DMS153 treated with DMSO at 0.1 percent for 48 hours (cell line): ENCODE measurements around the gene HOXA1.
A peak's percentile ranks its signal among the peaks of the same experiment; 100 is the strongest.

Source experiments
- DNase-seq: peaks from one replicate; lab custom pipeline; 2025; ENCODE audit not compliant: unreplicated experiment; lab: John Stamatoyannopoulos, UW

The HOXA1 gene

DNA sequence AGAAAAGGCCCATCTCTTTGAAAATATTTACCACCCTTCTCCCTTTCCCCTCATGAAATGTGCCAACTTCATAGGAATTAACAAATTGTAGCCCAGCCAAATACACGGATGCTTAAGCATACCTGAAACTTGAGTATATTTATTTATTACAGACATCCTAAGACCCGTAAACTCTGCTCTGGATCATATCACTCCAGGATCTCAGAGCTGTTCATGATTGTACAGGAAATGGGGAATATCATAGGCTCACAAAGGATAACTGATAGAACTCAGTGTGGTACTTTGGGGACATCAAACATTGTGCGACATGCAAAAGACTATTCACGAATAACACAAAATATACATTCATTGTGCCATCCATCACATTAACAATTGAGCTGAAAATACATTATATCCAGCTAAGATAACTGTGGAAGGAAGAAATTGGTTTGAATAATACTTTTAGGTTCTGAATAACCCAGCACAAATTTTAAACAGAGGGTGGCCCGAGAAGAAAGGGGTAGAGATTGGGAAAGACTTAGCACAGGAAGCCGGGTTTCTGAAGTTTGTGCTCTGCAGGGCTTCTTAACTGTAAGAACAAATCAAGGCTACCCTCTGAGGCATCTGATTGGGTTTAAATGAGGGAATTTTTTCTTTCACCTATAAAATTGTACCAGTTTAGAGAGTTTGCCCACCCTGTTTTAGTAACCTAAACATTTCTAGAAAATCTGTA is 2.5 kb downstream of the HOXA1 start:
- DNase-seq = no peak

DNA sequence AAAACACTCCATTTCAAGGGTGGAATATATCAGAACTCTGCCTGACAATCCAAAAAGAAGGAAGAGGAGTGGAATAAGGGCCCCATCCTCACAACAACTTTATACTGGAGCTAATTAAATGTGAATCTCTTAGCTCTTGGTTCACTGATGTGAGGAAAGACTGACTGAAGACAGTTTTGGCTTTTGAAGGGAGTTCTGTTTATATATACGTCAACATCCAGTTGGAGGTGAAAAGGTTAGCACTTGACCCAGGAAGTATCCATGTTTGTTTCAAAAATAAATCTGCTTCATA is 3.0 kb downstream of the HOXA1 start:
- DNase-seq = no peak

DNA sequence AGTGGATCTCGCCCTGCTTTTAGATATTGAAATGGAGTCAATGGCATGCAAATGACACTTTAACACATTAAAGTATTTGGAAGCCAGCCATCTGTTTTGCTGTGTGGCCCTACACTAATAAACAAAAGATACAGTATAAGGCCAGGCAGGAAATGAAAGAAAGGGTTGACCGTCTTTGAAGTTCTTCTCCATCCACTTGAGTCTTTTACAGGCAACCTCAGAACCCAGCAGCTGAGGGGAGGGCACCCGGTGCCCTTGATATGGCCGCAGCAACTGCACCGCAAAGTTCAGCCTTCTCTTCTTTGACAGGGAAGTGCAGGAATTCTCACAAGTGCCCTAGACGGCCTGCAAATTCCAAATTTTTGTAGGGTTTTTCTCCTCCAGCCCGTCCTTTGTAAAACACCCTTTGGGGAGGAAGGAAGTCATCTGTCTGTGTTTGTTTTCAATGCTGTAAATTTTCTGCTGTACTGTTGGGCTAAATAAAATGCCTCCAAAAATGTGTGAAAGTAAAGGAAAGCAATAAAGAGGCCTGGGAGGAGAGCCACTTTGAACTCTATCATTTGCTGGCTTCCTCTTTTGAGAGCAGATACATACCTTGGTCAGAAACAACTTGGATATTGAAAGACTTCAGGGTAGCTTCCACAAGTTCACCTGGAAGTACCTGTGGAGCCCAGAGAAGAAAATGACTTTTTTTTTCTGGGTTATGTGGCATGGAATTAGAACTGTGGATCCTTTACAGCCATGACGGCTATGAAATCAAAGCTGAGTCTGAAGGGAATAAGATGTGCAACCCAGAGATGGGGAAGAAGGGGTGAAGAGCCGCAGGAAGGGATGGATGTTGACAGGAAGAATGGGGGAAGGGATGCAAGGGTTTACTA is 3.6 kb downstream of the HOXA1 start:
- no peak for DNase-seq

DNA sequence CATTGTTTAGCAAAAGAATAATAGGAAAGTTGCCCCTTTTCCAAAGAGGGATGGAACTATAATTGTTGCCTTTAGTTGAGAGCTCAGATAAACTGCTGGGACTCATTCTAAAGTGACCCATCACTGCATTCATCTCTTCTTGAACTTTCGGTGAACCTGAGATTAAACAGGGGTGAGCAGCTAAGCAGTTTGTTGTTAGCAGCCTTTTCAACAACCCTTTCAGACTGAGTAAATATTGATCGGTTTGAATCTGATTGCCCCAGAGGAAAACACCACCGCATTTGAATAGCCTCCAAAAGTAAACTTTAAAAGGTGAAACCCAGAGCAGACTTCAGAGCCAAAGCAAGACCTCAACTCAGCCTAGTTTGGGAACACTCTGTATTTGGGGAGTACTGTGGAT is 4.7 kb downstream of the HOXA1 start:
- no peak for DNase-seq

DNA sequence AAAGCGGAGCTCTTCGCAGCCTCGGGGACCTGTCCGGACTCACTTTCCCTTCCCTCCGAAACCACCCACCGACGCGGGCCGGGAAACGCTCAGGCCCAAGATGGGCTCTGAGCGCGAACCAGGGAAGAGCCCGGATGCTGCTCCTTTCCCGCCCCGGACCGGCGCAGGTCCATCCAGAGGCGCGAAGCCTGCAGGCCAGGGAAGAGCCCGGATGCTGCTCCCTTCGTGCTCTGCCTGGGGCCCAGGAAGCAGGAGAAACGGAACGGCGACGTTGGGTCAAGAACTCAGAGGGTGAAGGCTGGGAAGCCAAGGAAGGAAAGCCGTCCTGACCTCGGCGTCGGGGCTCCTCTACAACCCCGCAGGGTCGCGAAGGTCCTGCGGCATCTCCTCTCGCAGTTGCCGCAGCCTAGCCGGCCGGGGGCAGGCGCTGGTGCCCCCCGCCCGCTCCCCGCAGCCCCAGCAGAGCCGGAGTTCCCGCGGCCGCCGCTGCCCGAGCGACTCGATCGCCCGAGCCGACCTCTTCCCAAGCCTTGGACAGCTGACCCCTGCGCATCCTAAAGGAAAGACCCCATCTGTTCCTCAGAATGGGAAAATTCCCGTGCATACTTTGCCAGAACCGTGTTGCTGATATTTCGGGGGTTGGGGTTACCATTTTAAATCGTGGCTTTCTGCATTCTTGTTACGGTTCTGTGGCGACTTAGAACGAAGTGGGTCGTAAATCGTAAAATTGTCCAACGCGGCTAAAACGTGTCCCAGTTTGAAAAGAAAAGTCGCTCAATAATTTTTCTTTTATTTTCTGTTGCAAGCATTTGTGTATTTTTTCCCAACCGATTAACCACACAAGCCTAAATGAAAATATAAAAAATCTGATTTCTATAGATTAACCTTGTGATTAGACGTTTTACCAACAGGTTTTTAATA is 7.5 kb downstream of the HOXA1 start:
- DNase-seq = no peak

DNA sequence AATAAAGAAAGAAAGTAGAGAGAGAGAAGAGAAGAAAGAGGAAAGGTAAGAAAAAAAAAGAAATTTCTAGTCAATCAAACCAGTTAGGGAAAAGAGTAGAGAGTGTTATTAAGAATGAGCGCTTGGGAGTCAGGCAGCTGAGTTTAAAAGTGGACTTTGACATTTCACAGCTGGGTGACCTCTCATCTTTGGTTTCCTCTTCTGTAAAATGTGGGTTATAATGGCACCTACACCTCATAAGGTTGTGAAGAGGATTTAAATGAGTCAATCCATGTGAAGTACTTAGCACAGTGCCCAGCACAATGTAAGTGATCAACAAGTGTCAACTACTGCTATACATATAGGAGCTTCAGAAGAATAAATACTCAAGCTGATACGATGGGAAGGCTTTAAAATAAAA is 12.2 kb downstream of the HOXA1 start:
- no peak for DNase-seq

DNA sequence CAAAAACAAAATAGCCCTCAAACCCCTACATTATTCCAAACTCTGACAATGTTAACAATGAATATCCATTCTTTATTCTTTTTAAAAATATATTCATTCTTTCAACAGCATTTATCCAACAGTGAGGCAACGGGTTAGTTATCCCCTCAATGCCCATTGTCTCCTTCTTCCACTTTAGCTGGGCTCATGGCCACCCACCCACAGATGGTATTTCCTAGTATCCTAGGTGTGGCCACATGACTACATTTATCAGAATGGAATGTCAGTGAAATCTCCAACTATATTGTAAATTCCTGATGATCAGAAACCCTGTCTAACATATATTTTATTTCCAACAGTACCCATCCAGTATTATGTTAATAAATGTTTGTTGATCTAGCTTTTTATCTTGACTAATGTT is 13.6 kb downstream of the HOXA1 start:
- DNase-seq = no peak

DNA sequence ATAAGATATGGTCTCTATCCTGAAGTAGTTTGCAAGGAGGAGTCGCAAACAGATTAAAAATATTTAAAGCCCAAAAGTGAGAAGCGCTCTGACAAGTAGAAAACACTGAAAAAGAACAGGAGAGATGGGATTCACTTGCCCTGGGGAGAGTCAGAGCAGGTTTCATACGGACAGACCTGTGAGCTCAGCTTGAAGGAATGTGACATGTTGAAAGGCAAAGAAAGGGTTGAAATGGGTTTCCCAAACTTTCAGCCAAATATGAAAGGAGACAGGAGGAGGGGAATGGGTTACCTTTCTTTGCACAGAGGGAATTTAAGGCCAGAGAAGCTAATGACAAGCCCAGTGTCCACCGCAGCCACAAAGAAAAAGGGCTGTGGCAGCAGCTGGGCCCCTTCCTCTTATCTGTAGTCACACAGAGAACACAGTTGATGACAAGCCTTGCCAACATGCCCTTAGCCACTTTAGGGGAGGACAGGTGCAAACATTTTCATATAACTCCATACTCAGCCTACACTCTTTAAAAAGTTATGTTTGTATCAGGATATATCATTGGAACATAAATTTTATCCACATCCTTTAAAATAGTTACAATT is 14.9 kb downstream of the HOXA1 start:
- DNase-seq = no peak

DNA sequence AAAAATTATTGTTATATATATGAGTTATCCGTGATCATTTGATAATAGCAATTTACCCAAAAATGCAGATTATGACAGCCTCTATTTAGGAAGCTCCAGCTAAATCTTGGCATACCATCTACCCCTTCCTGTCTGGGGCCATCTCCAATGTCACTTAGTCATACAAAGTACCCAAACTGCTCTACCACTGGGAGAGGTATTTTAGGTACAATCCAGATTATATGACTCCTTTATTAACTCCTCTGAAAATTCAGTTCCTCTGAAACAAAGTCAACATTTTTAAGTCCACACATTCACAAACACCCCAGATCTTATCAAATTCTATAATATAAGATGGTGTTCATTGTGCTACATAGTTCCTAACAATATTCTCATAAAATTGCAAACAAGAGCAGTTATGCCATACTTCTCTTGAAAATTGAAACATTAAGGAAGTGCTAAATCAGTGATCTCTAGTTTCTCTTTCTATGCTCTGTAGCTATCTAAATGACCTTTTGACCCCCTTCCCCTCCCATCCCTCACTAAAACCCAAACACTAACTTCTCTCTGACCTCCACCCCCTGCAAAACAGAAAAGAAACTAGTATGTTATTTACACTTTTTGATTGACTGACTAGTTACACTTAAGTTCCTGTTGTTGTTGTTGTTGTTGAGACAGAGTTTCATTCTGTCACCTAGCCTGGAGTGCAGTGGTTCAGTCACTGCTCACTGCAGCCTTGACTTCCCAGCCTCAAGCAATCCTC is 16.4 kb downstream of the HOXA1 start:
- no peak for DNase-seq

DNA sequence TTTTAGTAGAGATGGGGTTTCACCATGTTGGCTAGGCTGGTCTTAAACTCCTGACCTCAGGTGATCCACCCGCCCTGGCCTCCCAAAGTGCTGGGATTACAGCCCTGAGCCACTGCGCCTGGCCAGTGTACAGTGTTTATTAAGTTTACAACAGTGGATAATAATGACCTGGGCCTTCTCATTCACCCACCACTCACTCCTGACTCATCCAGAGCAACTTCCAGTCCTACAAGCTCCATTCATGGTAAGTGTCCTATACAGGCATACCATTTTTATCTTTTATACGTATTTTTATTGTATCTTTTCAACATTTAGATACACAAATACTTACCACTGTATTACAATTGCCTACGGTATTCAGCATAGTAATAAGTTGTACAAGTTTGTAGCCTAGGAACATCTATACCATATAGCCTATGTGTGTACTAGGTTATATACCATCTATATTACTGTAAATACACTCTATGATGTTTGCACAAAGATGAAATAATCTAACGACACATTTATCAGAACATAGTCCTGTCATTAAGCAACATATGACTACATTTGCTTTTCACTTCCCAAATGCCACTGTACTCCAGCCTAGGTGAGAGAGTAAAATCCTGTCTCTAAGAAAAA is 17.1 kb downstream of the HOXA1 start:
- no peak for DNase-seq

DNA sequence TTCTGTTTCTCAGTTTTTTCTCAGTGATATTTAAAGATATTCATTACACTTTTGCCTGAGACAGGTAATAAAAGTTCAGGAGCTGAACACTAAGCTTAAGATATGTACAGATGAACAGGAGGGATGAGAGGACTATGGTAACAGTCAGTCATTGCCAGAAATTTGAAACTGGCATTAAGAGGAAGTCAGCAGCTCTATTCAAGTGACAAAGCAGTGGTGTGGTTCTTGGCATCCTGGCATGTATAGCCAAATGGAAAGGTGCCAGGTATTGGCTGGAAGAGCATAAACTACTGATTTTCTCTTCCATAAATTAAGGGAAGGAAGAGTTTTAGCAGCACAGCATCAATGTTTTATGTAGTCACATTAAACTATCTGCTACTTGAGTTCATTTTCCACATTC is 22.7 kb downstream of the HOXA1 start:
- peak; percentile 45 for DNase-seq

DNA sequence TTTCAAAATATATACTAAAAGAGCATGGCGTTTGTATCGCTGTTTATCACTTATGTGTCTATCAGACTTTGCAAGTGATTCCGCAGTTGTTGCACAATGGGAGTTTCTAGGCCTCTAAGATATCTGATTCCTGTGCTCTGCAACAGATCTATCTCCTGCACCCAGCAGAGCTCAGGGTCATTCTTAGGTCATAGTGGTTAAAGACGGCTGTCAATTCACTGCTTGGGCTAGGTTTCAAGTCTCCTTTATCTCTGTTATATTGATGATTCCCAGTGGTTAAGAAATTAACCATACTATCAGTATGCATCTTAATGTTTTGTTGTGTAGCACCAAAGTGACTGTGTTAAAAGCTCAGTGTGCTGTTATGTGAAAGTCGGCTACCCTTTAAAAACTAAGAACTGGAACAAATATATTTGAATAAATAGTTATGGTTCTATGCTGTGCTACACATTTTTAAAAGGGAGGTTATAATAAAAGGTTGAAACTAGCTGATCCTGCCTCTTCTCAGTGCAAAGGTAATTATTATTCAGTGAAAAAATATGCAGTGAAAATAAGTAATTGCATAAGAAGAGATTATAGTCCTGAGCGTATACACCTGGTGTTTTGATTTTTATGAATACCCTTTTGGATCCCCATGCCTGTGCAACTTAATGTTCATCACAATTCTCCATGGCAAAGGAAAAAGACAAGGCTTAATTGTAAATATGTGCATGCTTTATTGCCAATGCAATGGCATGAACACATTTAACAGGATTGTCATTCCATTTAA is 24.0 kb downstream of the HOXA1 start:
- no peak for DNase-seq

DNA sequence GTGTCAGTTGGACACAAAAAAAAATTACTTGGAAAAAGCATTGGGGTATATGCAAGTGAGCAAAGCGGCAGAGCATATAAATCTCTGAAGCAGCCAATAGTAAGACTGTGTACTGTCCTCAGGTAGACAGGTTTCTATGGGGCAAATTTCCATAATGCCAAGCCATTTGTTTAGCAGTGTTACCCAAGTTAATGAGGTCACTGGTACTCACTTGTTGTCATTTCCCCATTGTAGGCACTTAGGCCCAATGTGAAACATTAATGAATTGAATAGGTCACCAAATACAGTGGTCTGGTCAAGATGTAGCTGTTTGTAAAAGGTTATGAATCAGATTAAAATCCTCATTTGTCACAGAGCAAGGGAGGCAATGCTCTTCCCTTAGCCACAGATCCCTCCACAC is 27.5 kb downstream of the HOXA1 start:
- no peak for DNase-seq

DNA sequence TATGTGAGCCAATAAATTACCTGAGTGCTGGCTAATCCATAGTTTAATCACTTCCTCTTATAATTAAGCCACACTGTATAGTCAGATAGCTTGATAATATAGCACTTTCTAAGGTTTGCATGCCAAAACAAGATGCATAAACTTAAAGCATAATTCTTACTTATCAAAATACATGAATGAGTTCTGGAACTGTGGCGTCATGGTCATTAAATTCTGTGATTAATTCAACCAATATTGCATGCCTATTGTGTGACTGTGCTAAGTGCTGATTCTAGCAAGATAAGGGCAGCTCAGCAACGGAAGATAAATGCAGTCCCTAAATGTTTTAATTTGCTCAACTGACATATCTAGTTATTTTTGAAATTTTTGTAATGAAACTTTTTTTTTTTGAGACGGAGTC is 29.7 kb downstream of the HOXA1 start:
- DNase-seq = no peak

DNA sequence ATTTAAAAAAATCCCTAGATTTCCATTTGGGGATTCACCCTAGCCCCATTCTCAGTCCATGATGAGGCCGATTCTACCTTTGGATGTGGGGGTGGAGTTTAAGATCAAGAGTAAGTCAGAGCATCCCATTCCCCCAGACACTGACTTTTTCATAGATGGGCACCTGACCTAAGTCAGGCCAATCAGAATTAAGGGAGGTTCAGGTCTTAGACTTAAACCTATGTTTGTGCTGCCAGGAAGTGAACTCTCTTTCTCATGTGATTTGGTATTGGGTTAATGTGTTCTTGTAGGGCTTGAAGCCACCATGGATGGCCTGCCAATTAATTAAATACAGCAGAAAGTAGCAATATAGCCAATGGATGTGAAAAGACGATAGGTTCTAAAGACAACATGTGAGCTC is 30.1 kb downstream of the HOXA1 start:
- no peak for DNase-seq

DNA sequence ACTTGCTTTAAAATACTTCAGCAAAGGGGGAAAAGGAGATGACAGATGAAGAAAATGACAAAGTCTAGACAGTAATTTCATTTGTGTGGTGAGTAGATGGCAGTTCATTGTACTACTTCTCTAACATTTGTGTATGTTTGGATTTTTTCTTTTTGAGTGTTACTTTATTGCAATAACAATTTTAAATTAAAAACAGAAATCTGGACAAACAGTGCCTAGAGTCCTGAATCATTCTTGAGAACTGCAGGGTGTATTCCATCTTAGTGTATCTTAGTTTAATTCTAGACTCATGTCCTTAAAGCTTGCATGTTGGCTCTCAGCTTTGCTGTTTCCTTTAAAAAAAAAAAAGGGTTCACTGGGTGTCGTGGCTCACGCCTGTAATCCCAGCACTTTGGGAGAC is 31.1 kb downstream of the HOXA1 start:
- no peak for DNase-seq

DNA sequence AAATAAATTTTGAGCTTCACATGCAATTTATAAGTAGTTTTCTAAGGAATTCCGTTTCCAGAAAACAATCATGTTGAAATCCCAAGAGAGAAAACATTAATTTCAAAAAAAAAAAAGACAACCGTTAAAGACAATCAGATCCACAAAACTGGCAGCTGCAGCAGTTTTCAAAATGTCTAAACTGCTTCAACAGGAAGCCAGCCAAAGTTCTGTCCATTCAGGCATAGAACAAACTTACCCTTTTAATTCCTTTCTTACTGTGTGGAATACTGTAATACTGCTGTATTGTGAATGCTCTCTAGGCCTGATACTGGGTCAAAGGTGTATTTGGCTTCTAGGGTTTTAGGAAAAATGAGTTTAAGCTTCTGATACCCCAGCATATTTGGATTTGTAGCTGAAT is 31.6 kb downstream of the HOXA1 start:
- DNase-seq = no peak

DNA sequence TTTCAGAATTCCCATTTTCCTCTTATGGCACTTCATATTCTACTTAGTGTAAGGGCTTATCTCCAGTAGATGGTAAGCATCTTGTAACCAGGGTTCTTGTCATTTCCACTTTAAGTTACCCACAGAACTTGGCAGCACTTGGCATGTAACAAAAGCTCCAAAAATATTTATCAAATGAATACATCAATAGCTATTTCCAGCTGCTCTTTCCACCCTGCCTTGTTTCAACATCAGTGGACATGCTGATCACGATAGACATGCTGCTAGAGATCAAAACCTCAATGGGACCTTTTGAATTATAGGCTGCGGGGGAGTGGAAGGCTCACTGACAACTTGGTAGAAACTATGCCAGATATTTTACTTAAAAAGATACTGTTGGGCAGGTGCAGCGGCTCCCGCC is 32.9 kb downstream of the HOXA1 start:
- no peak for DNase-seq

DNA sequence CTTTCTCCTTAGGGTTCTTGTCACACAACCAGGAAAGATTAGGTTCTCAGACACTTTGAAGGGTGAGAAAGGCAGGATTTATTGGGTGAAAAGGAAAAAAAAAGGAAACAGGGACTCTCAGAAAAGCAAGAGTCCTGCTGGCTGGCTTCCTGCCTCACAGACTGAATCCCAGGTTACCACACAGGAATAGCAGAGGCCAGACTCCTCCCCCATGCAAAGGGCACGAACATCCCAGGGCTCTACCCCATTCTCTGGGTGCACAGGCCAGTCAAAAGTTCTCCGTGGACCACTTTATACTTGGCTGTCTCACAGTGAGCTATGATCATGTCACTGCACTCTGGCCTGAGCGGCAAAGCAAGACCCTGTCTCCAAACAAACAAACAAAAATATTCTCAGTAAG is 42.6 kb downstream of the HOXA1 start:
- no peak for DNase-seq

DNA sequence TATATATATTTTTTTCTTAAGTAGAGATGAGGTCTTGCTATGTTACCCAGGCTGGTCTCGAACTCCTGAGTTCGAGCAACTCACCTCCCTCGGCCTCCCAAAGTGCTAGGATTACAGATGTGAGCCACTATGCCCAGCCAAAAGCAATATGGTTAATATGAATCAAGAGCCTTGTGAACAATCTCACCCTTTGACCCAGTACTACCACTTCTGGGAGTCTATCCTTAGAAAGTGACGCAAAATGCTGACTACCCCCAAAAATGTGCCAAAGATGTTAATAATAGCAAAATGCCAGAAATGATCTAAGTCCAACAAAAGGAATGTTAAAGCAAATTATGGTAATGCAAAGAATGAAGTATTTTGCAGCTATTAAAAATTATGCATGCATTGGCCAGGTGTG is 44.3 kb downstream of the HOXA1 start:
- DNase-seq = no peak
